ENCODE data around the gene ST7. TPM values are rescaled to one million over a fixed set of nuclear protein-coding genes. Genes with fewer than 3 reads are reported as not detected.
A peak's percentile ranks its signal among the peaks of the same experiment; 100 is the strongest.

The ST7 gene
- total and polyA plus RNA-seq, 2 of the 13 experiments (the other 11 are each of a cell fraction or from before 2014, with no cell fraction given): 17.3 to 23.5 TPM

GRCh38 chr7:117119192-117119924, 166.1 kb downstream of the ST7 start:
- ATAC-seq: peak; percentile 57; the same call in 2 of the 3 replicates
- ChIA-PET CTCF (ENCODE audit: low intra/inter-chr PET ratio, low total read pairs) (interaction anchor here (0.7 to 3.1 kb wide), 4 partner anchors 131 to 189 kb away, joined by 3 to 33 read pairs (median 10); no protein-coding TSS in a partner anchor), POLR2A (no interaction called here)
- Histone ChIP-seq H4K20me1 (ENCODE audit: insufficient read depth, low read length) (peaks cover 2% of the 10 kb centered on the region; the same call in 1 of the 2 replicates), H3K9ac (ENCODE audit: insufficient read depth, low read depth, low read length) (no peak overlapping the region), H3K4me3 (replicated peaks in 1 of 3; ENCODE audit: insufficient read depth in 1 of 3, low read depth in 2 of 3, low read length in 3 of 3) (no peak overlapping the region), H3K27me3 (ENCODE audit: control insufficient read depth in 1 of 2, insufficient read depth in 2 of 2, low read length in 2 of 2) (no peaks in the 10 kb centered on the region), H3K9me3 (ENCODE audit: low read length) (no peaks in the 10 kb centered on the region), H3K4me1 (ENCODE audit: insufficient read depth, low read length) (peaks cover 3% of the 10 kb centered on the region), H3K27ac (ENCODE audit: extremely low read length, insufficient read depth, low read length) (no peak overlapping the region), H3K4me2 (ENCODE audit: low read depth, low read length) (no peak overlapping the region), H3K79me2 (ENCODE audit: insufficient read depth, low read length) (no peaks in the 10 kb centered on the region), H2AFZ (ENCODE audit: low read length) (no peak overlapping the region), H3K36me3 (replicated peaks in 1 of 2; ENCODE audit: control insufficient read depth in 1 of 2, insufficient read depth in 2 of 2, low read length in 2 of 2) (peaks cover 0 to 8% of the 10 kb centered on the region in 2 experiments; a peak in 1 of 5 replicates)
- peak; percentile 80 for FAIRE-seq
- WGBS (ENCODE audit: low lambda C conversion rate): 21% methylated on average over 7 of the region's 7 CpGs
- peak; percentile 72 for DNase-seq (ENCODE audit: low spot score)
- in situ Hi-C loops (cut with HindIII; ENCODE audit: extremely low pct_ligation_motif_present, low pct_unique_long_range_greater_than_20kb): loop anchor here (5.0 kb wide), 2 partner anchors 132 to 187 kb away; no protein-coding TSS in a partner anchor
- intact Hi-C loops (cut with micrococcal nuclease; ENCODE audit: unreplicated experiment): loop anchor here (1.0 to 10.0 kb wide), 4 partner anchors 131 to 525 kb away; no protein-coding TSS in a partner anchor
- BruUV-seq (replicated peaks): no TSS peak
- TF ChIP-seq ARID5B (CRISPR knock-in tag; IDR thresholded peaks at IDR 0.05): 0 out of 2 replicates have a peak, but pooled peaks have one; percentile 40
- TF ChIP-seq NFE2L1 (CRISPR knock-in tag; IDR thresholded peaks at IDR 0.05; ENCODE audit: borderline replicate concordance): no peak
- TF ChIP-seq STAG1 (CRISPR knock-in tag; IDR thresholded peaks at IDR 0.05): peak; percentile 86
- peak; percentile 13 for TF ChIP-seq TEAD3 (CRISPR knock-in tag; optimal IDR thresholded peaks at IDR 0.05; ENCODE audit: borderline replicate concordance)
- TF ChIP-seq RAD21 (CRISPR knock-in tag; IDR thresholded peaks at IDR 0.05): peak; percentile 70
- TF ChIP-seq SYNCRIP (IDR thresholded peaks at IDR 0.05; ENCODE audit: insufficient read depth, low read depth, low read length): no peak
- TF ChIP-seq KAT8 (CRISPR knock-in tag; IDR thresholded peaks at IDR 0.05): peak; percentile 51; the same call in 1 of the 2 replicates
- no peak for TF ChIP-seq HOXD1 (CRISPR knock-in tag; IDR thresholded peaks at IDR 0.05)
- 0 out of 2 replicates have a peak, but pooled peaks have one; percentile 28 for TF ChIP-seq ATF2 (CRISPR knock-in tag; IDR thresholded peaks at IDR 0.05)
- peak; percentile 27 to 68; a peak in 3 of 4 replicates for TF ChIP-seq MAFK (conservative IDR thresholded peaks at IDR 0.05 in 1 of 2, IDR thresholded peaks at IDR 0.05 in 1 of 2; ENCODE audit: low read length in 2 of 2)
- TF ChIP-seq SMC3 (IDR thresholded peaks at IDR 0.05; ENCODE audit: low read length): peak; percentile 89
- TF ChIP-seq THRA (CRISPR knock-in tag; IDR thresholded peaks at IDR 0.05; ENCODE audit: borderline replicate concordance): 0 out of 2 replicates have a peak, but pooled peaks have one; percentile 25
- peak; percentile 11; the same call in 1 of the 2 replicates for TF ChIP-seq RXRB (CRISPR knock-in tag; IDR thresholded peaks at IDR 0.05; ENCODE audit: borderline replicate concordance)
- TF ChIP-seq ZBTB14 (CRISPR knock-in tag; IDR thresholded peaks at IDR 0.05): no peak
